OCI-LY7 (cell line): Measurements from ENCODE around the gene CHRM5.

Experiments
- EZH2phosphoT487 ChIP-seq: fragments of 200-600 bp; sonication (generic); IDR thresholded peaks from 2 replicates; pipeline ENCODE4 v1.6.1; 2018; ENCODE audit warnings: low read depth, borderline replicate concordance, mild to moderate bottlenecking, mixed run types, antibody characterized with exemption, low read length, moderate library complexity, mixed read lengths
- TF ChIP-seq, protein P1 (sequence below): fragments of 200-600 bp; sonication (generic); conservative IDR thresholded peaks from 2 replicates; pipeline ENCODE4 v1.5.1; 2014; ENCODE audit warnings: mild to moderate bottlenecking, antibody characterized with exemption, low read length, moderate library complexity, mixed read lengths

DNA sequence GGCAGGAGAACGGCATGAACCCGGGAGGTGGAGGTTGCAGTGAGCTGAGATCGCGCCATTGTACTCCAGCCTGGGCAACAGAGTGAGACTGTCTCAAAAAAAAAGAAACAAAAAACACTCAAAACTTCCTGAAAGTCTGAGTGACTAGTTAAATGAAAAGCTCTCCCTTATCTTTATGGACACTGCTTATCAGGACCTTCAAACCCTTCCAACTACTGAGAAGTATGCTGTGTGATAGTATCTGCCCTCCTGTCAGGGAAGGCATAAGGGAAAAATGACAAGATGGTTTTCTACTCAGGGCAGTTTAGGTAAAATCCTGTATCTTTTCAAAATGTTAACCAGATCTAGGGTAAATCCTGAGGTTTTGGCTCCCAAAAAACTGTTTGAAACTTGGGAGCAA lies 111.6 kb downstream of the CHRM5 start:
- TF ChIP-seq EZH2phosphoT487, result no peak
- TF ChIP-seq, protein P1, sequence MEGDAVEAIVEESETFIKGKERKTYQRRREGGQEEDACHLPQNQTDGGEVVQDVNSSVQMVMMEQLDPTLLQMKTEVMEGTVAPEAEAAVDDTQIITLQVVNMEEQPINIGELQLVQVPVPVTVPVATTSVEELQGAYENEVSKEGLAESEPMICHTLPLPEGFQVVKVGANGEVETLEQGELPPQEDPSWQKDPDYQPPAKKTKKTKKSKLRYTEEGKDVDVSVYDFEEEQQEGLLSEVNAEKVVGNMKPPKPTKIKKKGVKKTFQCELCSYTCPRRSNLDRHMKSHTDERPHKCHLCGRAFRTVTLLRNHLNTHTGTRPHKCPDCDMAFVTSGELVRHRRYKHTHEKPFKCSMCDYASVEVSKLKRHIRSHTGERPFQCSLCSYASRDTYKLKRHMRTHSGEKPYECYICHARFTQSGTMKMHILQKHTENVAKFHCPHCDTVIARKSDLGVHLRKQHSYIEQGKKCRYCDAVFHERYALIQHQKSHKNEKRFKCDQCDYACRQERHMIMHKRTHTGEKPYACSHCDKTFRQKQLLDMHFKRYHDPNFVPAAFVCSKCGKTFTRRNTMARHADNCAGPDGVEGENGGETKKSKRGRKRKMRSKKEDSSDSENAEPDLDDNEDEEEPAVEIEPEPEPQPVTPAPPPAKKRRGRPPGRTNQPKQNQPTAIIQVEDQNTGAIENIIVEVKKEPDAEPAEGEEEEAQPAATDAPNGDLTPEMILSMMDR, result no peak
